Adrenal gland (tissue), 5 donors: Measurements from ENCODE around the gene SPOCK2.

Source experiments
- CTCF ChIP-seq, 6 experiments: fragments of 450-650 bp in 4 of 6; fragments of 200-600 bp in 2 of 6; sonication (generic) in 1 of 6; IDR thresholded peaks; 1 replicate in 5 of 6; 2 replicates in 1 of 6; pipeline versions ENCODE4 v1.5.1 to v1.8.0; 2016 to 2021; ENCODE audit warnings: antibody characterized with exemption in 6 of 6, mild to moderate bottlenecking in 2 of 6, moderate library complexity in 1 of 6
- POLR2A ChIP-seq, 2 donors: fragments of 450-650 bp; IDR thresholded peaks; one replicate each; pipeline ENCODE4 v1.6.1; 2017; ENCODE audit warnings: antibody characterized with exemption in 2 of 2, mild to moderate bottlenecking in 2 of 2, moderate library complexity in 1 of 2
- donor health status: DM: no; HTN: no; CAD: no.

DNA sequence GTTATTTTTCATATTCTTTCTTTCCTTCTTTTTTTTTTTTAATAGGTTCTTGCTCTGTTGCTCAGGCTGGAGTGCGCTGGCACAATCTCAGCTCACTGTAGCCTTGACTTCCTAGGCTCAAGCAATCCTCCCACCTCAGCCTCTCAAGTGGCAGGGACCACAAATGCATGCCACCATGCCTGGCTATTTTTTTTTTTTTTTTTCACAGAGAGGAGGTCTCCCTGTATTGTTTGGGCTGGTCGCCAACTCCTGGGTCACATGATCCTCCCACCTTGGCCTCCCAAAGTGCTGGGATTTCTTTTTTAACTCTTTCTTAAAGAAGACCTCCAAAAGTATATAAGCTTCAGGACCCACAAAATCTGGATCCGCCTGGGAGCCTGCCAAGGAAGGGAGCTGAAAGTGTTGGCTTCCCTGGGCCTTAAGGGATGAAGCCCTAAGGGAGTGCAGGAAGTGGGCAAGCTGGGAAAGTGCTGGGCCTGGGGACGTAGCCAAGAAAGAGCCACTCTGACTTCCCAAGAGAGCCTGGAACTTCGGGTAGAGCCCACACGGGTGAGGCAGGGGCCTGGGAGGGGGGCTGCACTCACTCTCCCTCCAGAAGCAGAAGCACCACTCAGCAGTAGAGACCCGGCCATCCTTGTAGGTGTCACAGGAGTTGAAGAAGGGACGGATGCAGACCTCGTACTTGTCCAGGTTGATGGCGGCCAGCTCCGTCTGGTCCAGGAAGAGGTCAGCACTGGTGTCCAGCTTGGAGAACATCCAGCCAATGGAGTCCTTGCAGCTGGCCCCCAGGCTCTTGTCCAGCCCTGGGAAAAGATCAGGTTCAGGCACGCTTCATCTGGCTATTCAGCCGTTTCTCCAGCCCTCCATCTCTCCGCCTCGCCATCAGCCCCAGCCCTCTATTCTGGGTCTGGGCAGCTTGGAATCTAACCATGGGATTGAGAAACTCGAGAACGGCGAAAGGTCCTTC is 21.8 kb downstream of the SPOCK2 start:
- TF ChIP-seq CTCF (IDR thresholded peaks at IDR 0.05): no peak
- no peak for TF ChIP-seq POLR2A (IDR thresholded peaks at IDR 0.05)
